ENCODE results near the gene NEGR1. TPM values are rescaled to one million over a fixed set of nuclear protein-coding genes. Genes with fewer than 3 reads are reported as not detected.

NEGR1 gene
- total and polyA plus RNA-seq, 2 donors (not counting 3 experiments of a cell fraction or from before 2014, with no cell fraction given), result 6.8 to 21.8 TPM

- Histone ChIP-seq H3K4me3 (replicated peaks in 1 of 3; ENCODE audit: insufficient read depth in 1 of 3, low read depth in 1 of 3, low read length in 3 of 3) (no peak overlapping the region), H3K4me1 (ENCODE audit: control insufficient read depth, extremely low read depth, insufficient read depth, low read length) (no peaks in the 10 kb centered on the region), H3K27me3 (ENCODE audit: control insufficient read depth in 2 of 2, insufficient read depth in 2 of 2, low read length in 2 of 2) (no peaks in the 10 kb centered on the region), H4K20me1 (replicated peaks; ENCODE audit: control insufficient read depth, extremely low read depth, insufficient read depth, low read length) (no peaks in the 10 kb centered on the region), H3K27ac (ENCODE audit: insufficient read depth, low read depth, low read length) (no peak overlapping the region), H3K36me3 (ENCODE audit: control insufficient read depth in 2 of 2, extremely low read depth in 1 of 2, insufficient read depth in 2 of 2, low read length in 2 of 2) (no peaks in the 10 kb centered on the region), H3K9ac (replicated peaks; ENCODE audit: extremely low read depth, insufficient read depth, low read length) (no peak overlapping the region), H2AFZ (ENCODE audit: low read depth, low read length) (no peak overlapping the region), H3K79me2 (ENCODE audit: control insufficient read depth, insufficient read depth, low read length) (no peaks in the 10 kb centered on the region), H3K9me3 (replicated peaks; ENCODE audit: control insufficient read depth, insufficient read depth, low read length) (no peaks in the 10 kb centered on the region), H3K4me2 (ENCODE audit: insufficient read depth, low read length) (no peak overlapping the region), H3K9me1 (replicated peaks; ENCODE audit: control insufficient read depth, extremely low read depth, insufficient read depth, low read length) (no peaks in the 10 kb centered on the region)
- no peak for FAIRE-seq
- dilution Hi-C loops (cut with MboI; ENCODE audit: extremely low pct_ligation_motif_present, low sequenced_read_pairs), result no loop called here
- no peak for DNase-seq (ENCODE audit: low read depth, low spot score)
- CTCF ChIA-PET, result interaction anchor here (1.1 kb wide), 1 partner anchor 12 kb away, joined by 3 read pairs; no protein-coding TSS in a partner anchor
- no TSS peak for BruUV-seq (replicated peaks)
- no peak for TF ChIP-seq POLR2A (IDR thresholded peaks at IDR 0.05; ENCODE audit: low read depth, low read length)
- POLR2A ChIA-PET, result no interaction called here
- intact Hi-C loops (cut with micrococcal nuclease), result no loop called here
Measured at GRCh38 chr1:71850936-71851335, 431.4 kb downstream of the NEGR1 start.

- H2AFZ ChIP-seq (ENCODE audit: low read depth, low read length), result no peak overlapping the region
- CTCF ChIA-PET, result no interaction called here
- dilution Hi-C loops (cut with MboI; ENCODE audit: extremely low pct_ligation_motif_present, low sequenced_read_pairs), result no loop called here
- POLR2A ChIA-PET, result no interaction called here
- H3K4me2 ChIP-seq (ENCODE audit: insufficient read depth, low read length), result no peak overlapping the region
- H3K4me1 ChIP-seq (ENCODE audit: control insufficient read depth, extremely low read depth, insufficient read depth, low read length), result no peaks in the 10 kb centered on the region
- H3K36me3 ChIP-seq (ENCODE audit: control insufficient read depth in 2 of 2, extremely low read depth in 1 of 2, insufficient read depth in 2 of 2, low read length in 2 of 2), result no peaks in the 10 kb centered on the region
- H3K4me3 ChIP-seq (replicated peaks in 1 of 3; ENCODE audit: insufficient read depth in 1 of 3, low read depth in 1 of 3, low read length in 3 of 3), result no peak overlapping the region
- no peak for TF ChIP-seq POLR2A (IDR thresholded peaks at IDR 0.05; ENCODE audit: low read depth, low read length)
- no peak for TF ChIP-seq GATA2 (IDR thresholded peaks at IDR 0.05; ENCODE audit: insufficient read depth, insufficient read length, low read depth, low read length)
- no peak for TF ChIP-seq POLR2AphosphoS5 (IDR thresholded peaks at IDR 0.05; ENCODE audit: insufficient read depth, low read depth, low read length)
- no peak for TF ChIP-seq EZH2 (IDR thresholded peaks at IDR 0.05; ENCODE audit: borderline replicate concordance, low read depth, low read length, severe bottlenecking)
- H3K9ac ChIP-seq (replicated peaks; ENCODE audit: extremely low read depth, insufficient read depth, low read length), result no peak overlapping the region
- BruUV-seq (replicated peaks), result no TSS peak
- no peak for FAIRE-seq
- no peaks in the 10 kb centered on the region for H3K27me3 ChIP-seq (ENCODE audit: control insufficient read depth in 2 of 2, insufficient read depth in 2 of 2, low read length in 2 of 2)
- no peak overlapping the region for H3K27ac ChIP-seq (ENCODE audit: insufficient read depth, low read depth, low read length)
- DNase-seq (ENCODE audit: low read depth, low spot score), result no peak
- intact Hi-C loops (cut with micrococcal nuclease), result no loop called here
- no peaks in the 10 kb centered on the region for H3K79me2 ChIP-seq (ENCODE audit: control insufficient read depth, insufficient read depth, low read length)
- H3K9me1 ChIP-seq (replicated peaks; ENCODE audit: control insufficient read depth, extremely low read depth, insufficient read depth, low read length), result no peaks in the 10 kb centered on the region
- no peaks in the 10 kb centered on the region for H3K9me3 ChIP-seq (replicated peaks; ENCODE audit: control insufficient read depth, insufficient read depth, low read length)
- no peaks in the 10 kb centered on the region for H4K20me1 ChIP-seq (replicated peaks; ENCODE audit: control insufficient read depth, extremely low read depth, insufficient read depth, low read length)
Measured at GRCh38 chr1:71850515-71850914, 431.8 kb downstream of the NEGR1 start.
